Fibroblast of lung (primary cell): ENCODE measurements around the gene NKD2. TPM values are rescaled to one million over a fixed set of nuclear protein-coding genes. Genes with fewer than 3 reads are reported as not detected.

Experiments
- DNase-seq, 2 donors: peaks; one replicate each; pipeline versions ENCODE4 v3.0.0 to v3.0.0-alpha.2; 2010; ENCODE audit warnings: low read depth in 2 of 2
- H2AFZ ChIP-seq: 2 replicates; pipeline ENCODE4 v1.5.1; 2012; ENCODE audit warnings: low read length, control low read depth, inconsistent platforms
- H3K27ac ChIP-seq: 2 replicates; pipeline ENCODE4 v1.5.1; 2011; ENCODE audit warnings: low read length, control low read depth; ENCODE audit not compliant: insufficient read depth
- H3K27me3 ChIP-seq: 2 replicates; pipeline ENCODE4 v1.5.1; 2011; ENCODE audit warnings: mild to moderate bottlenecking, low read length; ENCODE audit not compliant: control insufficient read depth, insufficient read depth
- H3K36me3 ChIP-seq: 2 replicates; pipeline ENCODE4 v1.5.1; 2011; ENCODE audit warnings: low read length; ENCODE audit not compliant: control insufficient read depth, insufficient read depth
- H3K4me1 ChIP-seq: 2 replicates; pipeline ENCODE4 v1.5.1; 2011; ENCODE audit warnings: low read length; ENCODE audit not compliant: control insufficient read depth, insufficient read depth; ENCODE audit errors: extremely low read depth
- H3K4me2 ChIP-seq: 2 replicates; pipeline ENCODE4 v1.5.1; 2011; ENCODE audit warnings: low read length, control low read depth; ENCODE audit not compliant: insufficient read depth; ENCODE audit errors: extremely low read depth
- H3K4me3 ChIP-seq, 4 experiments: fragments of 200-600 bp in 1 of 4; sonication (generic) in 1 of 4; replicated peaks in 1 of 4; 2 replicates each; pipeline ENCODE4 v1.5.1; 2011 to 2016; ENCODE audit warnings: low read length in 4 of 4, low read depth in 3 of 4, mild to moderate bottlenecking in 3 of 4, control low read depth in 2 of 4, inconsistent platforms in 1 of 4, mixed read lengths in 1 of 4; ENCODE audit not compliant: insufficient read depth in 1 of 4; ENCODE audit errors: control extremely low read depth in 1 of 4
- H3K79me2 ChIP-seq: 2 replicates; pipeline ENCODE4 v1.5.1; 2012; ENCODE audit warnings: mild to moderate bottlenecking, low read length, inconsistent platforms; ENCODE audit not compliant: control insufficient read depth, insufficient read depth
- H3K9ac ChIP-seq: 2 replicates; pipeline ENCODE4 v1.5.1; 2011; ENCODE audit warnings: mild to moderate bottlenecking, low read length, control low read depth; ENCODE audit not compliant: insufficient read depth
- H3K9me3 ChIP-seq: 2 replicates; pipeline ENCODE4 v1.5.1; 2012; ENCODE audit warnings: low read depth, low read length; ENCODE audit not compliant: control insufficient read depth, insufficient read depth
- H4K20me1 ChIP-seq: 2 replicates; pipeline ENCODE4 v1.5.1; 2011; ENCODE audit warnings: low read length; ENCODE audit not compliant: control insufficient read depth, insufficient read depth; ENCODE audit errors: extremely low read depth
- CTCF ChIP-seq, 2 donors: IDR thresholded peaks in 1 of 2; conservative IDR thresholded peaks in 1 of 2; 1 replicate in 1 of 2; 2 replicates in 1 of 2; pipeline ENCODE4 v1.5.1; 2011 to 2012; ENCODE audit warnings: low read length in 2 of 2, control low read depth in 1 of 2, inconsistent platforms in 1 of 2, low read depth in 1 of 2, mild to moderate bottlenecking in 1 of 2
- EZH2 ChIP-seq: IDR thresholded peaks from 2 replicates; pipeline ENCODE4 v1.5.1; 2012; ENCODE audit warnings: low read length, control low read depth, mild to moderate bottlenecking; ENCODE audit errors: missing control alignments
- polyA plus RNA-seq, 2 donors: library from polyadenylated mRNA; depleted of rRNA in 1 of 2; stranded (reverse) in 1 of 2; unstranded in 1 of 2; fragments of >200 nt; gene quantifications; 2 replicates each; pipeline ENCODE4 v1.2.1, GENCODE V29; 2011 to 2012; ENCODE audit warnings: missing spikeins in 1 of 2
- total RNA-seq: library from RNA; depleted of rRNA; stranded (reverse); fragments of >200 nt; gene quantifications from 2 replicates; pipeline ENCODE4 v1.2.1, GENCODE V29; 2014

The NKD2 gene
- total and polyA plus RNA-seq, 2 donors (not counting 1 experiment from before 2014, with no cell fraction given): under 0.01 TPM; not detected in 1

GRCh38 chr5:961002-961710 is 47.4 kb upstream of the NKD2 start:
- no peak for DNase-seq
- TF ChIP-seq CTCF (conservative IDR thresholded peaks at IDR 0.05 in 1 of 2, IDR thresholded peaks at IDR 0.05 in 1 of 2; ENCODE audit: low read depth in 1 of 2, low read length in 2 of 2) (no peak), EZH2 (no peak)
- H3K4me2 ChIP-seq: no peak overlapping the region
- no peak overlapping the region for H3K9ac ChIP-seq
- H3K27ac ChIP-seq: no peak overlapping the region
- no peak overlapping the region for H3K4me3 ChIP-seq
- H3K9me3 ChIP-seq: no peaks in the 10 kb centered on the region
- peaks cover 4% of the 10 kb centered on the region for H3K27me3 ChIP-seq
- no peaks in the 10 kb centered on the region for H3K79me2 ChIP-seq
- no peaks in the 10 kb centered on the region for H3K36me3 ChIP-seq
- H3K4me1 ChIP-seq: peaks cover 42% of the 10 kb centered on the region
- H2AFZ ChIP-seq: no peak overlapping the region
- H4K20me1 ChIP-seq: no peaks in the 10 kb centered on the region

GRCh38 chr5:961711-962240 is 46.8 kb upstream of the NKD2 start:
- H3K9me3 ChIP-seq: no peaks in the 10 kb centered on the region
- H2AFZ ChIP-seq: no peak overlapping the region
- H3K27ac ChIP-seq: no peak overlapping the region
- TF ChIP-seq EZH2: no peak
- no peak for TF ChIP-seq CTCF (conservative IDR thresholded peaks at IDR 0.05 in 1 of 2, IDR thresholded peaks at IDR 0.05 in 1 of 2; ENCODE audit: low read depth in 1 of 2, low read length in 2 of 2)
- H3K4me3 ChIP-seq: no peak overlapping the region
- H3K36me3 ChIP-seq: no peaks in the 10 kb centered on the region
- H3K4me2 ChIP-seq: no peak overlapping the region
- H3K4me1 ChIP-seq: peaks cover 36% of the 10 kb centered on the region
- no peak overlapping the region for H3K9ac ChIP-seq
- H3K79me2 ChIP-seq: no peaks in the 10 kb centered on the region
- H3K27me3 ChIP-seq: peaks cover 2% of the 10 kb centered on the region
- no peak for DNase-seq
- H4K20me1 ChIP-seq: no peaks in the 10 kb centered on the region

GRCh38 chr5:962386-962785 is 46.2 kb upstream of the NKD2 start:
- no peaks in the 10 kb centered on the region for H3K36me3 ChIP-seq
- no peaks in the 10 kb centered on the region for H4K20me1 ChIP-seq
- no peak overlapping the region for H3K4me3 ChIP-seq
- peaks cover 2% of the 10 kb centered on the region for H3K27me3 ChIP-seq
- no peak for DNase-seq
- H2AFZ ChIP-seq: no peak overlapping the region
- TF ChIP-seq CTCF (conservative IDR thresholded peaks at IDR 0.05 in 1 of 2, IDR thresholded peaks at IDR 0.05 in 1 of 2; ENCODE audit: low read depth in 1 of 2, low read length in 2 of 2) (no peak), EZH2 (no peak)
- H3K4me1 ChIP-seq: peaks cover 32% of the 10 kb centered on the region
- no peak overlapping the region for H3K4me2 ChIP-seq
- H3K27ac ChIP-seq: no peak overlapping the region
- no peaks in the 10 kb centered on the region for H3K9me3 ChIP-seq
- no peak overlapping the region for H3K9ac ChIP-seq
- H3K79me2 ChIP-seq: no peaks in the 10 kb centered on the region
